ENCODE results near the gene SLC9B1.

DNA sequence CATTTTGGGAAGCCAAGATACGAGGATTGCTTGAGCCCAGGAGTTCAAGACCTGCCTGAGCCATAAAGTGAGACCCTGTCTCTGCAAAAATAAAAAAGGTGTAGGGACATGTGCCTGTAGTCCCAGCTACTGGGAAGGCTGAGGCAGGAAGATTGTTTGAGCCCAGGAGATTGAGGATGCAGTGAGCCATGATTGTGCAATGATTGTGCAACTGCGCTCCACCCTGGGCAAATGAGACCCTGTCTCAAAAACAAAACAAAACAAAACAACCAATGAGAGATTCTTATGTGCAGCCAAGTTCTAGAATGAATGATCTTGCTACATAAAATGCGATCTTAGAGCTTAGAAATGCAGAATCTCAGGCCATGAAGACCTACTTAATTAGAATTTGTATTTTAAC is 34.5 kb upstream of the SLC9B1 start:
- TF ChIP-seq, protein P1, sequence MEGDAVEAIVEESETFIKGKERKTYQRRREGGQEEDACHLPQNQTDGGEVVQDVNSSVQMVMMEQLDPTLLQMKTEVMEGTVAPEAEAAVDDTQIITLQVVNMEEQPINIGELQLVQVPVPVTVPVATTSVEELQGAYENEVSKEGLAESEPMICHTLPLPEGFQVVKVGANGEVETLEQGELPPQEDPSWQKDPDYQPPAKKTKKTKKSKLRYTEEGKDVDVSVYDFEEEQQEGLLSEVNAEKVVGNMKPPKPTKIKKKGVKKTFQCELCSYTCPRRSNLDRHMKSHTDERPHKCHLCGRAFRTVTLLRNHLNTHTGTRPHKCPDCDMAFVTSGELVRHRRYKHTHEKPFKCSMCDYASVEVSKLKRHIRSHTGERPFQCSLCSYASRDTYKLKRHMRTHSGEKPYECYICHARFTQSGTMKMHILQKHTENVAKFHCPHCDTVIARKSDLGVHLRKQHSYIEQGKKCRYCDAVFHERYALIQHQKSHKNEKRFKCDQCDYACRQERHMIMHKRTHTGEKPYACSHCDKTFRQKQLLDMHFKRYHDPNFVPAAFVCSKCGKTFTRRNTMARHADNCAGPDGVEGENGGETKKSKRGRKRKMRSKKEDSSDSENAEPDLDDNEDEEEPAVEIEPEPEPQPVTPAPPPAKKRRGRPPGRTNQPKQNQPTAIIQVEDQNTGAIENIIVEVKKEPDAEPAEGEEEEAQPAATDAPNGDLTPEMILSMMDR (conservative IDR thresholded peaks at IDR 0.05; ENCODE audit: low read depth, low read length) = no peak
- TF ChIP-seq EZH2 (IDR thresholded peaks at IDR 0.05; ENCODE audit: borderline replicate concordance, low read depth, low read length, poor library complexity, severe bottlenecking) = no peak

Data from A673 (cell line).